DOHH2 (cell line): Measurements from ENCODE around the gene CRMP1.

Experiments used
- H3F3A ChIP-seq: fragments of 200-600 bp; sonication (generic), shearing (Covaris generic); 2 replicates; pipeline ENCODE4 v1.6.0; 2016; ENCODE audit warnings: antibody characterized with exemption, mild to moderate bottlenecking; ENCODE audit not compliant: control insufficient read depth, insufficient read depth
- H3K27ac ChIP-seq: fragments of 200-600 bp; sonication (generic); 2 replicates; pipeline ENCODE4 v1.5.1; 2014; ENCODE audit warnings: low read depth, mild to moderate bottlenecking, low read length, moderate library complexity
- H3K27me3 ChIP-seq: fragments of 200-600 bp; sonication (generic); 2 replicates; pipeline ENCODE4 v1.6.1; 2014; ENCODE audit warnings: mild to moderate bottlenecking, low read length, mixed read lengths; ENCODE audit not compliant: control insufficient read depth
- H3K36me3 ChIP-seq: fragments of 200-600 bp; sonication (generic); 2 replicates; pipeline ENCODE4 v1.6.1; 2014; ENCODE audit warnings: mild to moderate bottlenecking, low read length, moderate library complexity, mixed read lengths; ENCODE audit not compliant: control insufficient read depth
- H3K4me1 ChIP-seq: fragments of 200-600 bp; sonication (generic); 2 replicates; pipeline ENCODE4 v1.6.1; 2014; ENCODE audit warnings: mild to moderate bottlenecking, low read length, mixed read lengths; ENCODE audit not compliant: control insufficient read depth
- H3K4me2 ChIP-seq: fragments of 200-600 bp; sonication (generic); 2 replicates; pipeline ENCODE4 v1.6.0; 2014; ENCODE audit warnings: mild to moderate bottlenecking, low read length, moderate library complexity
- H3K4me3 ChIP-seq: fragments of 200-600 bp; sonication (generic); 2 replicates; pipeline ENCODE4 v1.5.1; 2014; ENCODE audit warnings: mild to moderate bottlenecking, low read length, mixed read lengths
- H3K79me2 ChIP-seq: fragments of 200-600 bp; sonication (generic); 2 replicates; pipeline ENCODE4 v1.6.1; 2014; ENCODE audit warnings: mild to moderate bottlenecking, low read length, mixed read lengths; ENCODE audit not compliant: control insufficient read depth
- H3K9me2 ChIP-seq: fragments of 200-600 bp; sonication (generic); replicated peaks from 2 replicates; pipeline ENCODE4 v1.6.1; 2014; ENCODE audit warnings: mild to moderate bottlenecking, low read length, mixed read lengths; ENCODE audit not compliant: control insufficient read depth
- H3K9me3 ChIP-seq: fragments of 200-600 bp; sonication (generic); 2 replicates; pipeline ENCODE4 v1.6.1; 2014; ENCODE audit warnings: antibody characterized with exemption, low read length, mixed read lengths; ENCODE audit not compliant: control insufficient read depth, insufficient read depth
- H4K20me1 ChIP-seq: fragments of 200-600 bp; sonication (generic); 2 replicates; pipeline ENCODE4 v1.6.0; 2014; ENCODE audit warnings: low read depth, mild to moderate bottlenecking, antibody characterized with exemption, low read length, moderate library complexity; ENCODE audit not compliant: control insufficient read depth, insufficient read depth
- EZH2phosphoT487 ChIP-seq: fragments of 200-600 bp; sonication (generic); IDR thresholded peaks from 2 replicates; pipeline ENCODE4 v1.6.1; 2017; ENCODE audit warnings: borderline replicate concordance, mild to moderate bottlenecking, antibody characterized with exemption, low read length, moderate library complexity, mixed read lengths
- TF ChIP-seq, protein P1 (sequence below): fragments of 200-600 bp; sonication (generic); IDR thresholded peaks from one replicate; pipeline ENCODE4 v1.5.1; 2014; ENCODE audit warnings: antibody characterized with exemption, mild to moderate bottlenecking, low read depth, low read length; ENCODE audit not compliant: poor library complexity, severe bottlenecking

The CRMP1 gene

DNA sequence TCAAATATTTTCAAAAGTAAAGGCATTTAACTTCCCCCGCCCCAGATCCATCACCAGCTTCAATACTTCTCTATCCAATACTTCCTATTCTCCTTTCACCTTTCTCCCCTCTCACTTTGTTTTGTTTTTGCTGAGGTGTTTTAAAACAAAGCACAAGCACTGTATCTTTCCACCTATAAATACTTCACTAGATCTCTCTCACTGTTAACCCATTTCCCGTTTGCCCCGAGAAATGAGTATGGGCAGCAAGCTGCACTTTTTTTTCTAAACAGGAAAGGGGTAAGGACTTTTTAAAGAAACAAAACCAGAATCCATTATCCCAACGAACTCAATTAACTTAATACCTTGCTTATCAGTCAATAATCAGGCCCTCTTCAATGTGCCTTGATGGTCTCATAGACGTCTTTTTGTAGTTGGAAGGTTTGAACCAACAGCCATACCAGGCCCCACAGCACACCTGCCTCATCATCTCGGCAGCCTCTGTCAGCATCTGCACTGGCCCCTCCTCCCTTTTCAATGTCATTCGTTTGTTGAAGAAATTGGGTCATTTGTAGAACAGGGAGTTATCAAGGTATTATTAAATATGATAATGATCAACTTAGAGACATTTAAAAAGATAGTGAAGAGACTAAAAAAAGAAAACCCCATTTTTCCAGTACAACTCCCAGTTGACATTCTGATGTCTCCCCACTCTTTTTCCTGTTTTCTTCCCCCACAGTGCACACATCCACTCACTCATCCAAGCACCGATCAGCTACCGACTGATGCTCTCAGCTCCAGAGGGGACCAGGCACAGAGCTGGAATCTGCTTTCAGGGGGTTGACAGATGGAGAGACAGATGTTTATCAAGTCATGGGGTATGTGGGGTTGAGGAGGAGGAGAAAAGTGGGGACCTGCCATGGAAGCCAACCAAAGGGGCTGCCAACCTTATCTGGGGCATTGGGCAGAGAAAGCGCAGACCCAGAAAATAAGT lies 25.8 kb downstream of the CRMP1 start:
- peaks cover 5% of the 10 kb centered on the region; the same call in 1 of the 2 replicates for H3K4me1 ChIP-seq
- H3K36me3 ChIP-seq, result no peaks in the 10 kb centered on the region
- H3K4me3 ChIP-seq, result no peak overlapping the region
- no peaks in the 10 kb centered on the region for H3K79me2 ChIP-seq
- no peak overlapping the region for H3K27ac ChIP-seq
- no peaks in the 10 kb centered on the region for H4K20me1 ChIP-seq
- H3K9me2 ChIP-seq, result no peaks in the 10 kb centered on the region
- H3K9me3 ChIP-seq, result no peaks in the 10 kb centered on the region
- no peaks in the 10 kb centered on the region; the same call in 1 of the 2 replicates for H3K27me3 ChIP-seq
- TF ChIP-seq EZH2phosphoT487, result no peak
- TF ChIP-seq, protein P1, sequence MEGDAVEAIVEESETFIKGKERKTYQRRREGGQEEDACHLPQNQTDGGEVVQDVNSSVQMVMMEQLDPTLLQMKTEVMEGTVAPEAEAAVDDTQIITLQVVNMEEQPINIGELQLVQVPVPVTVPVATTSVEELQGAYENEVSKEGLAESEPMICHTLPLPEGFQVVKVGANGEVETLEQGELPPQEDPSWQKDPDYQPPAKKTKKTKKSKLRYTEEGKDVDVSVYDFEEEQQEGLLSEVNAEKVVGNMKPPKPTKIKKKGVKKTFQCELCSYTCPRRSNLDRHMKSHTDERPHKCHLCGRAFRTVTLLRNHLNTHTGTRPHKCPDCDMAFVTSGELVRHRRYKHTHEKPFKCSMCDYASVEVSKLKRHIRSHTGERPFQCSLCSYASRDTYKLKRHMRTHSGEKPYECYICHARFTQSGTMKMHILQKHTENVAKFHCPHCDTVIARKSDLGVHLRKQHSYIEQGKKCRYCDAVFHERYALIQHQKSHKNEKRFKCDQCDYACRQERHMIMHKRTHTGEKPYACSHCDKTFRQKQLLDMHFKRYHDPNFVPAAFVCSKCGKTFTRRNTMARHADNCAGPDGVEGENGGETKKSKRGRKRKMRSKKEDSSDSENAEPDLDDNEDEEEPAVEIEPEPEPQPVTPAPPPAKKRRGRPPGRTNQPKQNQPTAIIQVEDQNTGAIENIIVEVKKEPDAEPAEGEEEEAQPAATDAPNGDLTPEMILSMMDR, result no peak
- H3F3A ChIP-seq, result no peaks in the 10 kb centered on the region
- H3K4me2 ChIP-seq, result no peak overlapping the region

DNA sequence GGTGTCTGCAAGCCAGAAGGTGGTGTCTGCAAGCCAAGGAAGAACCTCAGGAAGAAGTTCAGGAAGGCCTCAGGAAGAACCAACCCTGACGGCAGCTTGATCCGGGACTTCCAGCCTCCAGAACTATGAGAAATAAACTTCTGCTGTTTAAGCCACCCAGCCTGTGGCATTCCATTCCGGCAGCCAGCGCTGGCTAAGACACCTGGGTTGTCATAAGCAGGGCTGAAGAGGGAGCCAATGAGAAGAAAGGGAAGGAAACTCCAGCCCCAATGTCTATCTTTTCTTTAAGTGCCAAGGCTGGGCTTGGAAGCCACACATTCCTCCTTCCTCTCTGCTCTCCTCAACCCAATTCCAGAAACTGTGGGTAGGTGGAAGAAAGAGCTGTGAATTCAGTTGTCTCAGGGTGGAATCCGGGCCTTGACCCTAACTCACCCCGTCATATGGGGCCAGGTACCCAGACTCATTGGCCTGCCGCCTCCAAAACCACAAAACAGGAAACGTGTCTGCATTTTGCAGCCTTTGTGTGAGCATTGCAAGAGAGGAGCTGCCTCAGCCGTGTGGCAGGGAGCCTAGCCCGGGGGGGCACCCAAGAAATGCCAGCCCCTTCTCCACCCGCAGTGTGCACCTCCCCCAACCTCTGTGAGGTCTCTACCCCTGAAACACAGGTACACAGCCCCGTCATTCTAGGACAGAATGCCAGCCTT lies 26.8 kb downstream of the CRMP1 start:
- H3K4me1 ChIP-seq, result peaks cover 5% of the 10 kb centered on the region; the same call in 1 of the 2 replicates
- no peaks in the 10 kb centered on the region for H3K9me3 ChIP-seq
- H3F3A ChIP-seq, result no peaks in the 10 kb centered on the region
- no peaks in the 10 kb centered on the region for H3K36me3 ChIP-seq
- H3K27ac ChIP-seq, result no peak overlapping the region
- no peak overlapping the region for H3K4me2 ChIP-seq
- H3K9me2 ChIP-seq, result no peaks in the 10 kb centered on the region
- no peaks in the 10 kb centered on the region; the same call in 1 of the 2 replicates for H3K27me3 ChIP-seq
- H3K4me3 ChIP-seq, result no peak overlapping the region
- TF ChIP-seq, protein P1, result no peak
- no peak for TF ChIP-seq EZH2phosphoT487
- no peaks in the 10 kb centered on the region for H4K20me1 ChIP-seq
- H3K79me2 ChIP-seq, result no peaks in the 10 kb centered on the region

DNA sequence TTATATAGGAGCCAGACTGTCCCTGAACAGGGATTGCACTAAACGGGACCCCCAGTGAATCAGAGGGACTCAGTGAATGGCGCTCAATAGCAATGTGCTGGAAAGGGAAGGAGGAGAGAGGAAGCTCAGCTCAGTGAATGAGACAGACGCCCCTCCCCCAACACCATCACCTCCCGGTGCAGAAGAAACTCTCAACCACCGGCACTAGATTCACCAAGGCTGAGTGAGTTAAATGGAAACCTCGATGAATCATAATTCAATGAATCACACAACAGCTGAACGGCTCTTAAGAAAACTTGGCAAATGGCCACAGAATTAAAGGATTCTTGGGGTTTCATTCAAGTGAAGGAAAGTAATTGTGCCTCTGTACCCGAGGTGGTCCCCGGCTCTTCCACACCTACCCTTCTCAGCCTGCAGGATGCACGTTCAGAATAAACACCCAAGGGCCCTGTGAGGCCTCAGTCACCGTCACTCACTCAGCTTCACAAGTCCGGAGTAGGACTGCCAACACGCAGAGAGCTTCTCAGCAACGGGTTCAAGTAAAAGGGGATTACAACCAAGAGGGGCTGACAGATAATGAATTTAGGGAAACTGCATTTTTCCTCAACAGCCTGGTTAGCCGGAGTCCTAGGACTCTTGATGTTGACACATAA lies 29.3 kb downstream of the CRMP1 start:
- no peak overlapping the region for H3K27ac ChIP-seq
- H3F3A ChIP-seq, result no peaks in the 10 kb centered on the region
- H4K20me1 ChIP-seq, result no peaks in the 10 kb centered on the region
- H3K4me2 ChIP-seq, result no peak overlapping the region
- H3K4me3 ChIP-seq, result no peak overlapping the region
- H3K9me3 ChIP-seq, result peaks cover 6% of the 10 kb centered on the region; the same call in 1 of the 2 replicates
- H3K27me3 ChIP-seq, result no peaks in the 10 kb centered on the region
- H3K79me2 ChIP-seq, result no peaks in the 10 kb centered on the region
- peaks cover 5% of the 10 kb centered on the region; the same call in 1 of the 2 replicates for H3K4me1 ChIP-seq
- TF ChIP-seq EZH2phosphoT487, result no peak
- no peaks in the 10 kb centered on the region for H3K36me3 ChIP-seq
- no peaks in the 10 kb centered on the region for H3K9me2 ChIP-seq
